Stimulated activated CD4-positive, alpha-beta T cell treated with anti-CD3 and anti-CD28 coated beads, TNF-alpha, amount 100 ng/mL, for 48 hours (primary cell): ENCODE data around the gene ASTN1.
"Not testable (repeated sequence)": the region's sequence is repeated elsewhere in the genome, so short reads cannot be mapped to it uniquely, and the experiment has no call there.

Source experiments
- DNase-seq, 3 donors: peaks; one replicate each; pipeline ENCODE4 v3.0.0-alpha.2; 2020; ENCODE audit warnings: low read depth in 3 of 3

The ASTN1 gene

GRCh38 chr1:177106614-177107365 lies 57.7 kb downstream of the ASTN1 start:
- DNase-seq, result no peak

- no peak for DNase-seq
These were observed 58.3 kb downstream of the ASTN1 start for GRCh38 chr1:177106196-177106595.

- DNase-seq, result no peak
These were observed 61.3 kb downstream of the ASTN1 start for GRCh38 chr1:177103005-177103852.

DNA sequence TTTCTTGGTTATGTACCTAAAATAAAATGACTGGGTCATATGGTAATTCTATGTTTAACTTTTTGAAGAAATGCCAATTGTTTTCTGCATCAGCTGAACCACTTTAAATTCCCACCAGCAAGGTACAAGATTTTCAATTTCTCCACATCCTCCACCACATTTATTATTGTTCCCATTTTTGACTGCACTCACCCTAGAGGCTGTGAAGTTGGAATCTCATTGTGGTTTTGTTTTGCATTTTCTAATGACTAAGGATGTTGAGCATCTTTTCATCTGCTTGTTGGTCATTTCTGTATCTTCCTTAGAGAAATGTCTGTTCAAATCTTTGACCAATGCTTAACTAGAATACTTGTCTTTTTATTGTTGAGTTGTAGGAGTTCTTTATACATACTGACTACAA lies 72.5 kb downstream of the ASTN1 start:
- no peak for DNase-seq

GRCh38 chr1:177091040-177091439 lies 73.5 kb downstream of the ASTN1 start:
- DNase-seq, result no peak

DNA sequence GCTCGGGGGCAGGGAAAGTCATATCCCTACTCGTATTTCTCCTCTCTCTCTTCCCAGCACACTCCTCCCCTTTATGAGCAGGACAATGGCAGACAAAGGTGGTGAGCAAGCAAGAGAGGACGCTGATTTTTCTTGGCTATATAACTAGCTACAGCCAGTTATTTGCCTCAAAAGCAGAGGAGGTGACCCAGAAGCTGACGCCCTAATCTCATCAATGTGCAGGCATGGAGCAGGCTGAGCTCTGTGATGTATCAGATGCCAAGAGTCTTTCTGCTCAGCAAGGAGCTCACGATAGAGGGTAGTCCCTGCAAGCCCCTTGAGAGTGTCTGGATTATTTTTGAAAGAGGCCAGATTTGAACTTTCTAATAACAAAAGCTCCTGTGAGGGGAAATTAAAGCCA lies 75.5 kb downstream of the ASTN1 start:
- no peak for DNase-seq

- no peak for DNase-seq
These were observed 81.4 kb downstream of the ASTN1 start for GRCh38 chr1:177082855-177083693.

DNA sequence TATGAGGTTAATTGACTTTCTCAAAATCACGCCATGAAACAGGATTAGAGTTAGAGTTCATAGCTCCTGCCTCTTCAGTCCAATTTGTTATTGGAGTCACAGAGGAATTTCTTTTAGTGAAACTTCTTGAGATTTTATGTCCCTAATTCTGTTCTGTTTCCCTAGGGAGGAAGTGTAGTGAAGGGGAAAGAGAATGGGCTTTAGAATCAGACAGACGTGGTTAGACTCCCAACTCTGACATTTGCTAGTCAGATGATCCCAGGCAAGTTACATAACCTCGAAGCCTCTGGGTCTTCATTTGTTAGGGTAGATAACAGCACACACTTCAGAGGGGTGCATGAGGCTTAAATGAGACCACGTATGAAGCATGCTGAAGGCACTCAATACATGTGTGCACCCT lies 83.9 kb downstream of the ASTN1 start:
- DNase-seq, result no peak

GRCh38 chr1:177077734-177078499 lies 86.6 kb downstream of the ASTN1 start:
- DNase-seq, result no peak

DNA sequence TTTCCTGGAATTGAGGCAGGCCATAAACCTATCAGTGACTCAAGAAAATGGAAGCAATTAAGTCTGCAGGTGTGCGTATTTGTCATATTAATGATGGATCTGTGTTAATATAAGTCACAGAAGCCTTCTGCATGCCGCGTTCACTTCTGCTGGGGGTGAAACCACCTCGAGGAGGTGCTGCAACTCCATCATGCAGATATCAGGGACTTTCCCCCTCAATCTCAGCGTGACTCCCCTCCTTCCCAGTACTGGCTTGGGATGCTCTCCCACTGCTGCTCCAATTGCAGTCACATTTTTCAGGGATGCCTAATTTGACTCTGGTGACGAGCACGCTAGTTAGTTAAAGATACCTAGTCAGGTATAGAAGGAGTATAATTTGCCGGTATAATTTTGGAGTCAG lies 87.5 kb downstream of the ASTN1 start:
- DNase-seq, result no peak

DNA sequence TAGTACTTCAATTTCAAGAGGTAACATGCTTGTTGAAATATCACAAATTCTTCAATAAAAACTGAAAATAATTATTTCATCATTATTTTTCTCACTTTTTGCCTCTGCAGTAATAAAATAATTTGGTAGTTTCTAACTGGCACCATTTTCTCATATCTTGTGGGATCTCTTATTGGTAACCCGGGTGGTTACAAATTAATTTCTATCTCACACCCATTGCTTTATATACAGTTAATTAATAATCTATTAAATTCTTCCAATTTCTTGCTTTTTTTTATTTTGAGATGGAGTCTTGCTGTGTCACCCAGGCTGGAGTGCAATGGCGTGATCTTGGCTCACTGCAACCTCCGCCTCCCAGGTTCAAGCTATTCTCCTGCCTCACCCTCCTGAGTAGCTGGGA lies 89.7 kb downstream of the ASTN1 start:
- not testable (repeated sequence) for DNase-seq

GRCh38 chr1:177069490-177069889 lies 95.0 kb downstream of the ASTN1 start:
- no peak for DNase-seq

- no peak for DNase-seq
These were observed 96.6 kb downstream of the ASTN1 start for GRCh38 chr1:177067752-177068410.

DNA sequence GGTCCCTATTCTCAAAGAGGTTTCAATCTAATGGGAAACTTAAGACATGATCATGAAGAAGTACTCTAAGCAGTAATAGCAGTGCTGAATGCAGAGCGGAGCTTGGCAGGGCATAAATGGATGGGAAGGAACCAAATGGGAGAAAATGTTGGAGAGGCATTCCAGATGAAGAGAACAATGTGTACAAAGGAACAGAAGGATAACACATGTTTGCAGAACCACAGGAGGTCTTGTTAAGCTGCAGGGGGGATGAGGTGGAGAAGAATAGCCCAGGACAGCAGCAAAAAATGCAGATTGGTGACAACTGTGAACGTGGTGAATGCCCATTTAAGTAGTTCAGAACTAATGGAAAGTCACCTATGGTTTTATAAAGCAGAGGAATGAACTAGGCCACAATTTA lies 99.1 kb downstream of the ASTN1 start:
- DNase-seq, result no peak

GRCh38 chr1:177063648-177064047 lies 100.9 kb downstream of the ASTN1 start:
- DNase-seq, result no peak

DNA sequence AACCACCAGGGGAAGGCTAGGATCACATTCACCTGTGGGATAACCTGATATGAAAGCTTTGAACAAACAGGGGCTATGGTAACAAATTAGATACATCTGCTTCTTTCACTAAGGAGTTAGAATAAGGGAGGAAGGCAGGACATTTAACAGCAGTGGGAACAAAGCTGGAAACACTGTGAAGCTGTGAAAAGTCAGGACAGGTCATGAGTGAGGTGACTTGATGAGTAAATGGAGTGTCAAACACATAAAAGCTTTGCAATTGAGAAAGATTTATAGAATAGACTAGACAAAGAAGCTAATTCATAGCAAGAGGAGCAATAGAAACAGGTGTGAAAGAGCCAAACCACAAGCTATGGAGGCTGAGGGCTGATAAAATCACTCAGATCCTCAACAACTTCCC lies 110.0 kb downstream of the ASTN1 start:
- no peak for DNase-seq

DNA sequence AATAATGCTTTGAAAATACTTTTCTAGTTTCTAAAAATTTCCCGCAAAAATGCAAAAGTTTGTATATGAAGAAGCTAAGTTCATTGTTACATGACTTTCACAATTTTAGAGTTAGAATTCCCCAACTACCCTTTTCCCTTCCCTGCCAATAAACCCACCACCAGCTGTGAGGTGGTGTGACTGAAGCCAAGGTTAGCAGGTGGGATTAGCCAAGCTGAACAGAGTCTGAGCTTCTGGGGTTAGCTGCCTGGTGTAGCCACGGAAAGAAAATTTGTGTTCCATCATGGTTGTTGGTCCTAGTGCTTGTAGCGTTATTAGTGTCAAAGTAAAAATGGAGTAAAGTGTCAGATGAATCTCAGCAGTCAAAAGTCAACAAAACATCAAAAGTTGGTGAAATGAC lies 110.9 kb downstream of the ASTN1 start:
- no peak for DNase-seq

DNA sequence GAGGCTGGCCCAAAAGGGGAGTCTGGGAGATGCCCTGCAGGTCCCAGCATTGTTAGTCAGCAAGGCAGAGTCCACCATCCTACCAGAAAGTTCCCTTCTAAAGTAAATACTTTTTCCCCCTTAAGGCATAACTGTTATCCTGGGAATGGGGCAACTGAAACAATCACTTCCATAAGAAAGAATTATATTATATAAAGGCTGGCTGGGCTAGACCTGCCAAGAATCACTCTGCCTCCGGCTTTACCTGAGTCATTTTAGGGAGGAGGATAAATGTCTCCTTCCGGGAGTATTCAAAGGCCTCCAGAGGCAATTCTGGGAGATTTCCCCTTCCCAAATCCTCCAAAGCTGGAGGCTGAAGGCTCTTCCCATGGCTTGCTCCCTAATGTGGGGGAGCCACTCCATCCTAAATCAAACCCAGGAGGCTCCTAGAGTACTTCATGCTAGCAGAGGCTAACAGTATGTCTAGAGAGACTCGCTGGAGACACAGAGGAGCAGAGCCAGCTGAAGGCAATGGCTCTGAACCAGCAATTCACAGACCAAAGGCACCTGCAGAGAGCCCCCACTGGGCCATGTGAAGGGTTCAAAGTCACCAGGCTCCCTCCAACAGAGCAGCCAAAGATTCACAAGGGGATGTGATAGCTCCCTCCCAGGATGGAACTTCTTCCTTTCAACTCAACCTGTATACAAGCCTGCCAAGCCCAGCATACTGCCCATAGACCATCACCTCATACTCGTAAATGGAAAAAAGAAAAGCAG lies 116.0 kb downstream of the ASTN1 start:
- DNase-seq, result no peak

DNA sequence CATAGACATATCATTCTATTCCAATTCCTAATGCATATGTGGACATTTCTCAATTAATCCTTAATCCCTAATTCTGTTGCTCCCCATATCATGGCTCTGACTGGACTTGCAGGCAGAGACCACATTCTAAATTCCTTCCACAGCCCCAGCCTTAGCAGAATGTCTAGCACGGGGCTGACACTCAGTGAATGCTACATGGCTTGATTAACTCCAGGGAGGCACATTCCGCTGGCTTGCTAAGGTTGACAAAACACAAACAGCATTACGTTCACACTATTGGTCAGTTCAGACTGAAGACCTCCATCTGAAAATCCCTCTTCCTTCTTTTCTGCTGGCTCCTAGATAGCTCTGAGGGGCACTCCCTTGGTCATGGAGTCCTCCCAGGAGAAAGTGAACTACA lies 119.4 kb downstream of the ASTN1 start:
- no peak for DNase-seq

DNA sequence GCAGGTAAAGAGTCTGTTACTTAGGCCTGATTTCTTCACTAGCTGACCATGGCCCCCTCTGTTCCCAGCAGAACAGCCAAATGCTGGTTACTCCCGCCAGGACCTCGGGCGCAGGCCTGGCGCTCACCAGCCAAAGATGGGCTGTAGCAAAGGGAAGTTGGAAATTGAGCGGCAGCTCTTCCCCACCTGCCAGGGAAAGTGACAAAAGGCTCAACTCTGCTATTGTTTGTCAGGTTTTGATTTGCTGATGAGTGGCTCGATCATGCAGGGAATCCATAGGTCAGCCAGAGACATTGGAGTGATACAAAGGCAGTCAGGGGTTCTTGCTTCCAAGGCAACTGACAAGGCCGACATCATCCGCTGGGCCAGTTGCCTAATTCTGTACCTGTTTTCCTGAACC lies 120.1 kb downstream of the ASTN1 start:
- no peak for DNase-seq
